Measurements from ENCODE around the gene DOCK4. TPM values are rescaled to one million over a fixed set of nuclear protein-coding genes. Genes with fewer than 3 reads are reported as not detected.

Gene DOCK4
- total RNA-seq, 4 donors from 2014 or later, result 14.0 to 48.1 (median 30.9) TPM

- WGBS, 2 donors, result 69 to 72% methylated on average over 8 of the region's 8 CpGs
- TF ChIP-seq POLR2A (IDR thresholded peaks at IDR 0.05), result no peak
- no peak for TF ChIP-seq CTCF (IDR thresholded peaks at IDR 0.05)
- no peak overlapping the region for H3K4me3 ChIP-seq (replicated peaks in 1 of 3)
- no peaks in the 10 kb centered on the region for H3K36me3 ChIP-seq
- H3K27ac ChIP-seq, result peak overlapping the region in 1 of 3 donors; percentile 7
- H3K27me3 ChIP-seq, result no peaks in the 10 kb centered on the region
- H3K4me1 ChIP-seq, result no peaks in the 10 kb centered on the region
- no peak for DNase-seq
- intact Hi-C loops (cut with DNase I), result no loop called here
- H3K9me3 ChIP-seq, result no peaks in the 10 kb centered on the region
Observed at GRCh38 chr7:112172870-112173567, 33.2 kb downstream of the DOCK4 start.

GRCh38 chr7:112171673-112172072 is 34.5 kb downstream of the DOCK4 start:
- H3K27ac ChIP-seq, result no peak overlapping the region
- H3K4me3 ChIP-seq (replicated peaks in 1 of 3), result no peak overlapping the region
- DNase-seq, result no peak
- WGBS, 2 donors, result 94 to 96% methylated on average over 1 of the region's 1 CpG
- no peak for TF ChIP-seq POLR2A (IDR thresholded peaks at IDR 0.05)
- no peak for TF ChIP-seq CTCF (IDR thresholded peaks at IDR 0.05)
- no peaks in the 10 kb centered on the region for H3K27me3 ChIP-seq
- H3K4me1 ChIP-seq, result no peaks in the 10 kb centered on the region
- H3K9me3 ChIP-seq, result no peaks in the 10 kb centered on the region
- intact Hi-C loops (cut with DNase I), result no loop called here
- H3K36me3 ChIP-seq, result no peaks in the 10 kb centered on the region

- intact Hi-C loops (cut with DNase I), result no loop called here
- WGBS, 2 donors, result 88 to 96% methylated on average over 2 of the region's 2 CpGs
- H3K4me1 ChIP-seq, result no peaks in the 10 kb centered on the region
- DNase-seq, result no peak
- H3K4me3 ChIP-seq (replicated peaks in 1 of 3), result no peak overlapping the region
- TF ChIP-seq POLR2A (IDR thresholded peaks at IDR 0.05) (no peak), CTCF (IDR thresholded peaks at IDR 0.05) (no peak)
- H3K27ac ChIP-seq, result no peak overlapping the region
- no peaks in the 10 kb centered on the region for H3K9me3 ChIP-seq
- no peaks in the 10 kb centered on the region for H3K36me3 ChIP-seq
- H3K27me3 ChIP-seq, result no peaks in the 10 kb centered on the region
Observed at GRCh38 chr7:112168915-112169314, 37.3 kb downstream of the DOCK4 start.

GRCh38 chr7:112167147-112167546 is 39.1 kb downstream of the DOCK4 start:
- 84 to 86% methylated on average over 3 of the region's 3 CpGs for WGBS, 2 donors
- no peaks in the 10 kb centered on the region for H3K27me3 ChIP-seq
- no peak for TF ChIP-seq POLR2A (IDR thresholded peaks at IDR 0.05)
- TF ChIP-seq CTCF (IDR thresholded peaks at IDR 0.05), result no peak
- H3K4me1 ChIP-seq, result peaks cover 0 to 6% of the 10 kb centered on the region in 2 donors
- no peak overlapping the region for H3K4me3 ChIP-seq (replicated peaks in 1 of 3)
- H3K9me3 ChIP-seq, result no peaks in the 10 kb centered on the region
- H3K36me3 ChIP-seq, result no peaks in the 10 kb centered on the region
- intact Hi-C loops (cut with DNase I), result no loop called here
- no peak for DNase-seq
- no peak overlapping the region for H3K27ac ChIP-seq

GRCh38 chr7:112162784-112163506 is 43.3 kb downstream of the DOCK4 start:
- peaks cover 0 to 11% of the 10 kb centered on the region in 2 donors for H3K4me1 ChIP-seq
- intact Hi-C loops (cut with DNase I), result no loop called here
- WGBS, 2 donors, result 72 to 75% methylated on average over 6 of the region's 6 CpGs

More at GRCh38 chr7:112162784-112163506, 43.3 kb downstream of the DOCK4 start:
- Histone ChIP-seq H3K36me3 (no peaks in the 10 kb centered on the region), H3K27me3 (no peaks in the 10 kb centered on the region), H3K27ac (peak overlapping the region in 1 of 3 donors; percentile 51), H3K4me3 (replicated peaks in 1 of 3) (no peak overlapping the region), H3K9me3 (no peaks in the 10 kb centered on the region)
- no peak for DNase-seq
- TF ChIP-seq POLR2A (IDR thresholded peaks at IDR 0.05), result no peak
- TF ChIP-seq CTCF (IDR thresholded peaks at IDR 0.05), result no peak

Data from thyroid gland (tissue), 4 donors.